ENCODE measurements around the gene NAGPA. TPM values are rescaled to one million over a fixed set of nuclear protein-coding genes. Genes with fewer than 3 reads are reported as not detected.

NAGPA gene
- total and polyA plus RNA-seq, 2 of the 13 experiments (the other 11 are each of a cell fraction or from before 2014, with no cell fraction given): 27.1 to 60.3 TPM

- Histone ChIP-seq H3K4me1 (ENCODE audit: insufficient read depth, low read length) (peaks cover 7% of the 10 kb centered on the region; the same call in 1 of the 2 replicates), H3K27me3 (ENCODE audit: control insufficient read depth in 1 of 2, insufficient read depth in 2 of 2, low read length in 2 of 2) (peaks cover 0 to 13% of the 10 kb centered on the region in 2 experiments; a peak in 2 of 5 replicates), H3K9ac (ENCODE audit: insufficient read depth, low read depth, low read length) (no peak overlapping the region), H3K4me3 (replicated peaks in 1 of 3; ENCODE audit: insufficient read depth in 1 of 3, low read depth in 2 of 3, low read length in 3 of 3) (no peak overlapping the region), H3K4me2 (ENCODE audit: low read depth, low read length) (no peak overlapping the region), H3K79me2 (ENCODE audit: insufficient read depth, low read length) (no peaks in the 10 kb centered on the region), H3K9me3 (ENCODE audit: low read length) (no peaks in the 10 kb centered on the region), H2AFZ (ENCODE audit: low read length) (no peak overlapping the region), H4K20me1 (ENCODE audit: insufficient read depth, low read length) (no peaks in the 10 kb centered on the region), H3K36me3 (replicated peaks in 1 of 2; ENCODE audit: control insufficient read depth in 1 of 2, insufficient read depth in 2 of 2, low read length in 2 of 2) (no peaks in the 10 kb centered on the region), H3K27ac (ENCODE audit: extremely low read length, insufficient read depth, low read length) (no peak overlapping the region)
- in situ Hi-C loops (cut with HindIII; ENCODE audit: extremely low pct_ligation_motif_present, low pct_unique_long_range_greater_than_20kb): no loop called here
- ChIA-PET POLR2A (interaction anchor here (2.0 kb wide), 1 partner anchor 13 kb away, joined by 8 read pairs; the partner anchor contains the start of gene ALG1), CTCF (ENCODE audit: low intra/inter-chr PET ratio, low total read pairs) (no interaction called here)
- DNase-seq (ENCODE audit: low spot score): no peak
- no peak for ATAC-seq
- intact Hi-C loops (cut with micrococcal nuclease; ENCODE audit: unreplicated experiment): no loop called here
- WGBS (ENCODE audit: low lambda C conversion rate): 54% methylated on average over 6 of the region's 6 CpGs
- BruUV-seq (replicated peaks): no TSS peak
- TF ChIP-seq ZBTB7B (CRISPR knock-in tag; IDR thresholded peaks at IDR 0.05): no peak
- TF ChIP-seq ZNF484 (CRISPR knock-in tag; IDR thresholded peaks at IDR 0.05; ENCODE audit: borderline replicate concordance, low read depth): no peak
- TF ChIP-seq FOXM1 (CRISPR knock-in tag; IDR thresholded peaks at IDR 0.05): no peak
- TF ChIP-seq CREM (IDR thresholded peaks at IDR 0.05): no peak
- no peak for TF ChIP-seq CREM (CRISPR knock-in tag; IDR thresholded peaks at IDR 0.05)
- no peak for TF ChIP-seq MTF1 (CRISPR knock-in tag; IDR thresholded peaks at IDR 0.05)
- TF ChIP-seq SNAPC2 (CRISPR knock-in tag; IDR thresholded peaks at IDR 0.05): no peak
- TF ChIP-seq XBP1 (CRISPR knock-in tag; IDR thresholded peaks at IDR 0.05): no peak
- TF ChIP-seq TRIM24 (CRISPR knock-in tag; IDR thresholded peaks at IDR 0.05): no peak
- TF ChIP-seq SIX1 (CRISPR knock-in tag; IDR thresholded peaks at IDR 0.05; ENCODE audit: borderline replicate concordance): no peak
- FAIRE-seq: no peak
These were observed 25.8 kb upstream of the NAGPA start for GRCh38 chr16:5059386-5060072.

Data from HepG2 (cell line).